Mammary epithelial cell (primary cell): Measurements from ENCODE around the gene ZNF652.

Experiments used
- CTCF ChIP-seq, 2 donors: IDR thresholded peaks in 1 of 2; conservative IDR thresholded peaks in 1 of 2; 2 replicates each; pipeline ENCODE4 v1.5.1; 2011 to 2012; ENCODE audit warnings: inconsistent platforms in 2 of 2, low read length in 2 of 2, mild to moderate bottlenecking in 2 of 2, control low read depth in 1 of 2, low read depth in 1 of 2; ENCODE audit not compliant: insufficient read depth in 1 of 2; ENCODE audit errors: extremely low read depth in 1 of 2
- EZH2 ChIP-seq: IDR thresholded peaks from 2 replicates; pipeline ENCODE4 v1.6.1; 2012; ENCODE audit warnings: low read length, inconsistent platforms, borderline replicate concordance

GRCh38 chr17:49344914-49345313 is 17.1 kb downstream of the ZNF652 start:
- TF ChIP-seq CTCF (conservative IDR thresholded peaks at IDR 0.05 in 1 of 2, IDR thresholded peaks at IDR 0.05 in 1 of 2; ENCODE audit: extremely low read depth in 1 of 2, insufficient read depth in 1 of 2, low read depth in 1 of 2, low read length in 2 of 2) (no peak), EZH2 (no peak)
